Testis (tissue), 2 donors: ENCODE data around the gene ABHD2.

Source experiments
- POLR2A ChIP-seq: fragments of 450-650 bp; IDR thresholded peaks from one replicate; pipeline ENCODE4 v1.6.1; 2017; ENCODE audit warnings: antibody characterized with exemption, mild to moderate bottlenecking, moderate library complexity
- TF ChIP-seq, protein P1 (sequence below), 3 experiments: fragments of 450-650 bp in 2 of 3; fragments of 200-600 bp in 1 of 3; sonication (generic) in 1 of 3; IDR thresholded peaks; one replicate each; pipeline ENCODE4 v1.5.1; 2016 to 2019; ENCODE audit warnings: antibody characterized with exemption in 3 of 3, mild to moderate bottlenecking in 2 of 3, moderate library complexity in 1 of 3

DNA sequence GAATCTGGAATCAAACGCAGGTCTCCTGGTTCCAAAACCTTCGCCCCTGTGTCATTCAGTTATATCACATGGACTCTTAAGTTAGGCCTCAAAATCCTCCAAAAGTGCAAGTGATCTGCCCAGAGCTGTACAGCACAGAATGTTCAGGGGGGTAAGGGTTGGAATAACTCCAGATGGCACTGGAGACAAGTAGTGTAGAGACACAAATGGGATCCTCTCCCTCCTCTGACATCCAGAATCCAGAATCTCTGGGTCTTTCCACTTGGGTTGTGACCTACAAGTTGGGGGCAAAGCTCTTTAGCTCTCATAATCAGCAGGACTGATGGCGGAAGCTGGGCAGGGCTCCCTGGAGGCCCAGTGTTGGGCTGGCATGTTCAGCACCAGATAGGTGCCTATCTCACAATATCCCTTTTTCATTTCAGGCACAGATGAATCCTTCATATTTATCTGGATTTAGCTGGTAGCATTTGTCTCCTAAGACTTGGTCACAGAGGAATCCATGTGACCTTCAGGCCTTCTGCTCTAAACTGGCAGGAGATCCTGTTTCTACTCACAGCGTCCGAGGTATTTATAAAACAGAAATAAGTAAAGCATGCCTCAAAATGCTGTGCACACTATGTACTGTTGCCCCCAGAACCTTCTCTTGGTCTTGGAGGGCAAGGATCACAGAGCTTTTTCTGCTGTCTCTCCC lies 15.4 kb downstream of the ABHD2 start:
- TF ChIP-seq, protein P1, sequence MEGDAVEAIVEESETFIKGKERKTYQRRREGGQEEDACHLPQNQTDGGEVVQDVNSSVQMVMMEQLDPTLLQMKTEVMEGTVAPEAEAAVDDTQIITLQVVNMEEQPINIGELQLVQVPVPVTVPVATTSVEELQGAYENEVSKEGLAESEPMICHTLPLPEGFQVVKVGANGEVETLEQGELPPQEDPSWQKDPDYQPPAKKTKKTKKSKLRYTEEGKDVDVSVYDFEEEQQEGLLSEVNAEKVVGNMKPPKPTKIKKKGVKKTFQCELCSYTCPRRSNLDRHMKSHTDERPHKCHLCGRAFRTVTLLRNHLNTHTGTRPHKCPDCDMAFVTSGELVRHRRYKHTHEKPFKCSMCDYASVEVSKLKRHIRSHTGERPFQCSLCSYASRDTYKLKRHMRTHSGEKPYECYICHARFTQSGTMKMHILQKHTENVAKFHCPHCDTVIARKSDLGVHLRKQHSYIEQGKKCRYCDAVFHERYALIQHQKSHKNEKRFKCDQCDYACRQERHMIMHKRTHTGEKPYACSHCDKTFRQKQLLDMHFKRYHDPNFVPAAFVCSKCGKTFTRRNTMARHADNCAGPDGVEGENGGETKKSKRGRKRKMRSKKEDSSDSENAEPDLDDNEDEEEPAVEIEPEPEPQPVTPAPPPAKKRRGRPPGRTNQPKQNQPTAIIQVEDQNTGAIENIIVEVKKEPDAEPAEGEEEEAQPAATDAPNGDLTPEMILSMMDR (IDR thresholded peaks at IDR 0.05) = no peak
- no peak for TF ChIP-seq POLR2A
